Stimulated activated CD8-positive, alpha-beta memory T cell treated with anti-CD3 and anti-CD28 coated beads, Interleukin-12 subunit alpha, Interleukin-12 subunit beta, amount 100 ng/mL, for 24 hours (primary cell): ENCODE data around the gene MIPEP.
"Not testable (repeated sequence)": the region's sequence is repeated elsewhere in the genome, so short reads cannot be mapped to it uniquely, and the experiment has no call there.

Source experiments
- DNase-seq: peaks from one replicate; pipeline ENCODE4 v3.0.0-alpha.2; 2020; ENCODE audit errors: extremely low read depth

Gene MIPEP

GRCh38 chr13:23749288-23749873 is 139.8 kb downstream of the MIPEP start:
- DNase-seq, result no peak

GRCh38 chr13:23748109-23748990 is 140.8 kb downstream of the MIPEP start:
- DNase-seq, result no peak

- not testable (repeated sequence) for DNase-seq
Observed at GRCh38 chr13:23746141-23746540, 143.1 kb downstream of the MIPEP start.

- DNase-seq, result no peak
Observed at GRCh38 chr13:23744315-23744714, 144.9 kb downstream of the MIPEP start.

- DNase-seq, result no peak
Observed at GRCh38 chr13:23743278-23744076, 145.7 kb downstream of the MIPEP start.

GRCh38 chr13:23741879-23742510 is 147.2 kb downstream of the MIPEP start:
- DNase-seq, result no peak

- DNase-seq, result no peak
Observed at GRCh38 chr13:23740002-23740401, 149.2 kb downstream of the MIPEP start.

- no peak for DNase-seq
Observed at GRCh38 chr13:23739596-23739995, 149.6 kb downstream of the MIPEP start.

GRCh38 chr13:23736541-23736940 is 152.7 kb downstream of the MIPEP start:
- DNase-seq, result no peak

- no peak for DNase-seq
Observed at GRCh38 chr13:23735329-23735728, 153.9 kb downstream of the MIPEP start.

- no peak for DNase-seq
Observed at GRCh38 chr13:23731709-23732108, 157.5 kb downstream of the MIPEP start.

- no peak for DNase-seq
Observed at GRCh38 chr13:23730251-23730650, 158.9 kb downstream of the MIPEP start.

- DNase-seq, result no peak
Observed at GRCh38 chr13:23729531-23729930, 159.7 kb downstream of the MIPEP start.

- no peak for DNase-seq
Observed at GRCh38 chr13:23728807-23729206, 160.4 kb downstream of the MIPEP start.

- no peak for DNase-seq
Observed at GRCh38 chr13:23725922-23726321, 163.3 kb downstream of the MIPEP start.

GRCh38 chr13:23724196-23724970 is 164.8 kb downstream of the MIPEP start:
- no peak for DNase-seq

- DNase-seq, result no peak
Observed at GRCh38 chr13:23723471-23723870, 165.7 kb downstream of the MIPEP start.

- no peak for DNase-seq
Observed at GRCh38 chr13:23722726-23723453, 166.3 kb downstream of the MIPEP start.

GRCh38 chr13:23718996-23719395 is 170.2 kb downstream of the MIPEP start:
- DNase-seq, result no peak

GRCh38 chr13:23716401-23716800 is 172.8 kb downstream of the MIPEP start:
- DNase-seq, result no peak
